NCI-H128 (cell line): ENCODE results near the gene ASB1.
"Not testable (repeated sequence)": the region's sequence is repeated elsewhere in the genome, so short reads cannot be mapped to it uniquely, and the experiment has no call there.

Source experiments
- DNase-seq: peaks from one replicate; lab custom pipeline; 2025; ENCODE audit not compliant: unreplicated experiment; lab: John Stamatoyannopoulos, UW

ASB1 gene

GRCh38 chr2:238403632-238404405 lies 22.9 kb upstream of the ASB1 start:
- no peak for DNase-seq

- no peak for DNase-seq
Observed at GRCh38 chr2:238404406-238405216, 22.1 kb upstream of the ASB1 start.

GRCh38 chr2:238405217-238405555 lies 21.5 kb upstream of the ASB1 start:
- not testable (repeated sequence) for DNase-seq

GRCh38 chr2:238406221-238406997 lies 20.3 kb upstream of the ASB1 start:
- no peak for DNase-seq

- no peak for DNase-seq
Observed at GRCh38 chr2:238406998-238407285, 19.8 kb upstream of the ASB1 start.

- DNase-seq = no peak
Observed at GRCh38 chr2:238407566-238407965, 19.2 kb upstream of the ASB1 start.

- DNase-seq = no peak
Observed at GRCh38 chr2:238408615-238409340, 17.9 kb upstream of the ASB1 start.

- no peak for DNase-seq
Observed at GRCh38 chr2:238409341-238410199, 17.2 kb upstream of the ASB1 start.

GRCh38 chr2:238412067-238412767 lies 14.5 kb upstream of the ASB1 start:
- no peak for DNase-seq

- no peak for DNase-seq
Observed at GRCh38 chr2:238413368-238413767, 13.4 kb upstream of the ASB1 start.

- no peak for DNase-seq
Observed at GRCh38 chr2:238415036-238415764, 11.5 kb upstream of the ASB1 start.

GRCh38 chr2:238415893-238416292 lies 10.8 kb upstream of the ASB1 start:
- DNase-seq = no peak

- DNase-seq = no peak
Observed at GRCh38 chr2:238418196-238418998, 8.3 kb upstream of the ASB1 start.

GRCh38 chr2:238418999-238419546 lies 7.7 kb upstream of the ASB1 start:
- DNase-seq = no peak

GRCh38 chr2:238420442-238420841 lies 6.3 kb upstream of the ASB1 start:
- no peak for DNase-seq

GRCh38 chr2:238420878-238421694 lies 5.6 kb upstream of the ASB1 start:
- DNase-seq = no peak

GRCh38 chr2:238421695-238422035 lies 5.1 kb upstream of the ASB1 start:
- no peak for DNase-seq
